IMR-90 (cell line): ENCODE data around the gene PARVB. TPM values are rescaled to one million over a fixed set of nuclear protein-coding genes. Genes with fewer than 3 reads are reported as not detected.

Experiments
- ATAC-seq: fragments of 200-7000 bp; cut with Tn5 transposase; 2 replicates; pipeline ENCODE4 v1.9.1; 2020; ENCODE audit warnings: low read depth, mild to moderate bottlenecking, moderate library complexity
- BruUV-seq: library from RNA; stranded (reverse); fragments of 400-500 nt; replicated peaks from 2 replicates; lab custom pipeline; 2021; lab: Mats Ljungman, UMichigan
- CTCF ChIA-PET: fragments of 300-600 bp; formaldehyde crosslinking; extraction: SDS; loops from one replicate; lab custom pipeline; 2021; ENCODE audit warnings: antibody characterized with exemption; lab: Yijun Ruan, JAX
- POLR2A ChIA-PET: fragments of 300-600 bp; sonication (Branson Sonifier 250); formaldehyde crosslinking; loops from one replicate; lab custom pipeline; 2022; ENCODE audit warnings: antibody characterized with exemption; ENCODE audit not compliant: unreplicated experiment; lab: Charles Lee
- DNase-seq: peaks from one replicate; pipeline ENCODE4 v3.0.0; 2013
- H2AFZ ChIP-seq: replicated peaks from 2 replicates; pipeline ENCODE3; 2013; ENCODE audit warnings: low read length, mild to moderate bottlenecking; ENCODE audit not compliant: poor library complexity
- H2AK5ac ChIP-seq: 2 replicates; pipeline ENCODE4 v1.6.1; 2013; ENCODE audit warnings: low read depth, low read length, inconsistent platforms
- H2AK9ac ChIP-seq: replicated peaks from 2 replicates; pipeline ENCODE3; 2013; ENCODE audit warnings: mild to moderate bottlenecking, low read depth, low read length, moderate library complexity; ENCODE audit not compliant: poor library complexity
- H2BK120ac ChIP-seq: 2 replicates; pipeline ENCODE4 v1.6.1; 2013; ENCODE audit warnings: low read depth, low read length, inconsistent platforms
- H2BK15ac ChIP-seq: 3 replicates; pipeline ENCODE4 v1.6.1; 2013; ENCODE audit warnings: low read depth, low read length, inconsistent platforms
- H2BK20ac ChIP-seq: 2 replicates; pipeline ENCODE4 v1.6.1; 2013; ENCODE audit warnings: low read depth, mild to moderate bottlenecking, inconsistent platforms, low read length, moderate library complexity
- H2BK5ac ChIP-seq: 2 replicates; pipeline ENCODE4 v1.6.1; 2013; ENCODE audit warnings: mild to moderate bottlenecking, low read depth, low read length, inconsistent platforms; ENCODE audit not compliant: poor library complexity, severe bottlenecking
- H3K14ac ChIP-seq: replicated peaks from 2 replicates; pipeline ENCODE4 v1.6.1; 2013; ENCODE audit warnings: low read depth, low read length, inconsistent platforms
- H3K18ac ChIP-seq: 2 replicates; pipeline ENCODE4 v1.6.1; 2013; ENCODE audit warnings: low read depth, low read length, control low read depth
- H3K23ac ChIP-seq: 2 replicates; pipeline ENCODE4 v1.6.1; 2013; ENCODE audit warnings: low read depth, low read length, inconsistent platforms
- H3K27ac ChIP-seq: 2 replicates; pipeline ENCODE4 v1.5.1; 2013; ENCODE audit warnings: mild to moderate bottlenecking, control low read depth, low read length; ENCODE audit not compliant: insufficient read depth
- H3K27me3 ChIP-seq: 2 replicates; pipeline ENCODE4 v1.6.1; 2013; ENCODE audit warnings: low read length; ENCODE audit not compliant: control insufficient read depth, insufficient read depth
- H3K36me3 ChIP-seq: 2 replicates; pipeline ENCODE4 v1.6.1; 2013; ENCODE audit warnings: low read length, mixed read lengths; ENCODE audit not compliant: control insufficient read depth, insufficient read depth
- H3K4ac ChIP-seq: 2 replicates; pipeline ENCODE4 v1.6.1; 2013; ENCODE audit warnings: low read depth, low read length, inconsistent platforms
- H3K4me1 ChIP-seq: 2 replicates; pipeline ENCODE4 v1.6.1; 2013; ENCODE audit warnings: low read length, mixed read lengths; ENCODE audit not compliant: control insufficient read depth, insufficient read depth
- H3K4me2 ChIP-seq: 2 replicates; pipeline ENCODE4 v1.6.1; 2013; ENCODE audit warnings: low read depth, mild to moderate bottlenecking, control low read depth, low read length, moderate library complexity
- H3K4me3 ChIP-seq: 2 replicates; pipeline ENCODE4 v1.5.1; 2013; ENCODE audit warnings: low read depth, mild to moderate bottlenecking, control low read depth, low read length, moderate library complexity; ENCODE audit not compliant: insufficient read depth
- H3K56ac ChIP-seq: 2 replicates; pipeline ENCODE4 v1.6.1; 2013; ENCODE audit warnings: low read length, inconsistent platforms; ENCODE audit not compliant: insufficient read depth; ENCODE audit errors: extremely low read depth
- H3K79me1 ChIP-seq, 2 experiments: 2 replicates each; pipeline ENCODE4 v1.6.1; 2013; ENCODE audit warnings: low read length in 2 of 2, inconsistent platforms in 1 of 2, low read depth in 1 of 2
- H3K9ac ChIP-seq: 2 replicates; pipeline ENCODE4 v1.6.1; 2013; ENCODE audit warnings: low read depth, low read length, control low read depth
- H3K9me1 ChIP-seq: 2 replicates; pipeline ENCODE4 v1.6.1; 2013; ENCODE audit warnings: low read length, inconsistent platforms; ENCODE audit not compliant: insufficient read depth
- H3K9me3 ChIP-seq: 2 replicates; pipeline ENCODE4 v1.6.1; 2013; ENCODE audit warnings: low read length; ENCODE audit not compliant: control insufficient read depth, insufficient read depth
- H4K20me1 ChIP-seq: 2 replicates; pipeline ENCODE4 v1.6.1; 2013; ENCODE audit warnings: low read length, inconsistent platforms; ENCODE audit not compliant: insufficient read depth
- H4K5ac ChIP-seq: 2 replicates; pipeline ENCODE4 v1.6.1; 2013; ENCODE audit warnings: mild to moderate bottlenecking, low read depth, low read length, control low read depth
- H4K8ac ChIP-seq, 2 experiments: 2 replicates each; pipeline ENCODE4 v1.6.1; 2013; ENCODE audit warnings: low read depth in 2 of 2, low read length in 2 of 2, control low read depth in 1 of 2, inconsistent platforms in 1 of 2
- H4K91ac ChIP-seq: 2 replicates; pipeline ENCODE4 v1.6.1; 2013; ENCODE audit warnings: low read depth, low read length, inconsistent platforms; ENCODE audit not compliant: insufficient read depth
- BHLHE40 ChIP-seq: fragments of 150-350 bp; IDR thresholded peaks from 2 replicates; pipeline ENCODE4 v1.6.1; 2016; ENCODE audit warnings: mild to moderate bottlenecking, low read depth, low read length
- CEBPB ChIP-seq: IDR thresholded peaks from 2 replicates; pipeline ENCODE4 v1.6.1; 2012; ENCODE audit warnings: low read depth, low read length, improper control_type of control experiment
- CHD1 ChIP-seq: IDR thresholded peaks from 2 replicates; pipeline ENCODE4 v1.6.1; 2012; ENCODE audit warnings: low read depth, low read length, improper control_type of control experiment
- CTCF ChIP-seq: conservative IDR thresholded peaks from 2 replicates; pipeline ENCODE4 v1.5.1; 2012; ENCODE audit warnings: mild to moderate bottlenecking, low read depth, low read length, improper control_type of control experiment
- ELK1 ChIP-seq: fragments of 150-350 bp; IDR thresholded peaks from 2 replicates; pipeline ENCODE4 v1.6.1; 2016; ENCODE audit warnings: low read depth, mild to moderate bottlenecking, low read length, moderate library complexity, borderline replicate concordance
- FOS ChIP-seq: fragments of 150-350 bp; IDR thresholded peaks from 2 replicates; pipeline ENCODE4 v1.6.1; 2016; ENCODE audit warnings: low read depth, low read length
- MAFK ChIP-seq: IDR thresholded peaks from 2 replicates; pipeline ENCODE4 v1.6.1; 2012; ENCODE audit warnings: low read depth, low read length, improper control_type of control experiment
- MAZ ChIP-seq: IDR thresholded peaks from 2 replicates; pipeline ENCODE4 v1.6.1; 2012; ENCODE audit warnings: low read depth, mild to moderate bottlenecking, low read length, improper control_type of control experiment, moderate library complexity, borderline replicate concordance
- MXI1 ChIP-seq: IDR thresholded peaks from 2 replicates; pipeline ENCODE4 v1.6.1; 2012; ENCODE audit warnings: low read depth, mild to moderate bottlenecking, low read length, moderate library complexity, borderline replicate concordance
- POLR2A ChIP-seq: IDR thresholded peaks from 2 replicates; pipeline ENCODE4 v1.6.1; 2012; ENCODE audit warnings: mild to moderate bottlenecking, low read depth, low read length
- RAD21 ChIP-seq: IDR thresholded peaks from 2 replicates; pipeline ENCODE4 v1.6.1; 2012; ENCODE audit warnings: low read length, improper control_type of control experiment
- RCOR1 ChIP-seq: IDR thresholded peaks from 2 replicates; pipeline ENCODE4 v1.6.1; 2012; ENCODE audit warnings: mild to moderate bottlenecking, low read length, improper control_type of control experiment; ENCODE audit not compliant: insufficient replicate concordance
- RFX5 ChIP-seq: IDR thresholded peaks from 2 replicates; pipeline ENCODE4 v1.8.0; 2012; ENCODE audit warnings: low read depth, mild to moderate bottlenecking, low read length, moderate library complexity
- SMC3 ChIP-seq: fragments of 150-350 bp; IDR thresholded peaks from 2 replicates; pipeline ENCODE4 v1.6.1; 2016; ENCODE audit warnings: low read depth, mild to moderate bottlenecking, antibody characterized with exemption, low read length, moderate library complexity
- USF2 ChIP-seq: fragments of 150-350 bp; IDR thresholded peaks from 2 replicates; pipeline ENCODE4 v1.6.1; 2017; ENCODE audit warnings: mild to moderate bottlenecking, antibody characterized with exemption, low read length, low read depth
- WGBS, 2 experiments: methylation state at CpG; one replicate each; pipeline versions ENCODE4 v1.1.5 to v1.1.7; 2013; ENCODE audit warnings: missing lambda C conversion rate in 2 of 2; ENCODE audit not compliant: insufficient read length in 1 of 2; ENCODE audit errors: extremely low coverage in 2 of 2; 5-methylcytosine and 5-hydroxymethylcytosine counted together
- dilution Hi-C: fragments of 300-500 bp; cut with HindIII; formaldehyde crosslinking; loops from one replicate; pipeline ENCODE4 v1.14.3; 2018; ENCODE audit warnings: low sequenced_read_pairs; ENCODE audit not compliant: unreplicated experiment
- in situ Hi-C: fragments of 300-500 bp; cut with MboI; formaldehyde crosslinking; loops from 3 replicates; pipeline ENCODE4 v1.14.3; 2019; ENCODE audit warnings: low sequenced_read_pairs, inconsistent platforms, mixed read lengths
- intact Hi-C: fragments of 100-400 bp; cut with micrococcal nuclease; formaldehyde crosslinking; loops from 2 replicates; pipeline ENCODE4 v1.10.0; 2022
- polyA plus RNA-seq, 3 experiments: library from polyadenylated mRNA; depleted of rRNA; stranded (reverse); fragments of >200 nt; gene quantifications; 2 replicates each; pipeline ENCODE4 v1.2.3, GENCODE V29; 2012; ENCODE audit warnings: low replicate concordance in 1 of 3
- total RNA-seq: library from RNA; depleted of rRNA; stranded (reverse); fragments of >200 nt; gene quantifications from 2 replicates; pipeline ENCODE4 v1.2.3, GENCODE V29; 2012

Gene PARVB
- total and polyA plus RNA-seq, 2 of the 4 experiments (the other 2 are of a cell fraction) = 44.3 to 53.9 TPM

GRCh38 chr22:44097263-44098020 lies 73.3 kb downstream of the PARVB start:
- no peaks in the 10 kb centered on the region for H3K4me1 ChIP-seq
- H2AFZ ChIP-seq = no peak overlapping the region
- no peak overlapping the region for H3K4me3 ChIP-seq
- ChIA-PET POLR2A (no interaction called here), CTCF (no interaction called here)
- no peaks in the 10 kb centered on the region for H3K79me1 ChIP-seq
- no peak overlapping the region for H2AK9ac ChIP-seq
- no TSS peak for BruUV-seq
- H3K27me3 ChIP-seq = no peaks in the 10 kb centered on the region
- peaks cover 4% of the 10 kb centered on the region; the same call in 1 of the 2 replicates for H3K9me1 ChIP-seq
- H3K9ac ChIP-seq = no peak overlapping the region
- 73% methylated on average over 9 of the region's 23 CpGs; no CpG with 5 or more reads in 1 of the 2 experiments for WGBS, 2 experiments
- no peak overlapping the region for H2AK5ac ChIP-seq
- dilution Hi-C loops (no loop called here), intact Hi-C loops (no loop called here), in situ Hi-C loops (no loop called here)
- no peak overlapping the region for H2BK15ac ChIP-seq
- no peak overlapping the region for H2BK120ac ChIP-seq
- ATAC-seq (no peak), DNase-seq (no peak)
- no peak overlapping the region for H3K23ac ChIP-seq
- H3K4ac ChIP-seq = no peak overlapping the region
- peaks cover 4% of the 10 kb centered on the region; the same call in 1 of the 2 replicates for H3K36me3 ChIP-seq
- H4K20me1 ChIP-seq = no peaks in the 10 kb centered on the region; the same call in 1 of the 2 replicates
- no peak overlapping the region for H4K8ac ChIP-seq
- H4K91ac ChIP-seq = no peak overlapping the region
- H3K4me2 ChIP-seq = no peak overlapping the region
- no peak overlapping the region for H2BK20ac ChIP-seq
- H3K9me3 ChIP-seq = no peaks in the 10 kb centered on the region
- no peak overlapping the region for H4K5ac ChIP-seq
- no peak overlapping the region for H3K18ac ChIP-seq
- no peak overlapping the region for H3K14ac ChIP-seq
- no peak overlapping the region for H2BK5ac ChIP-seq
- H3K56ac ChIP-seq = no peak overlapping the region
- H3K27ac ChIP-seq = no peak overlapping the region
- TF ChIP-seq MXI1 = no peak
- TF ChIP-seq USF2 = no peak
- no peak for TF ChIP-seq SMC3
- TF ChIP-seq BHLHE40 = no peak
- TF ChIP-seq RFX5 = no peak
- no peak for TF ChIP-seq ELK1
- no peak for TF ChIP-seq RAD21
- TF ChIP-seq CHD1 = no peak
- TF ChIP-seq MAFK = no peak
- no peak for TF ChIP-seq POLR2A
- TF ChIP-seq CEBPB = no peak
- no peak for TF ChIP-seq CTCF
- TF ChIP-seq RCOR1 = no peak
- no peak for TF ChIP-seq MAZ
- no peak for TF ChIP-seq FOS
